Activated naive CD4-positive, alpha-beta T cell treated with anti-CD3 and anti-CD28 coated beads, Interleukin-2, amount 50 U/mL, for 16 hours (primary cell): Measurements from ENCODE around the gene KRTAP19-4.
"Not testable (repeated sequence)": the region's sequence is repeated elsewhere in the genome, so short reads cannot be mapped to it uniquely, and the experiment has no call there.

Source experiments
- DNase-seq: peaks from one replicate; pipeline ENCODE4 v3.0.0-alpha.2; 2020

KRTAP19-4 gene, protein sequence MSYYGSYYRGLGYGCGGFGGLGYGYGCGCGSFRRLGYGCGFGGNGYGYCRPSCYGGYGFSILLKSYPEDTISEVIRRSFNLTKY

DNA sequence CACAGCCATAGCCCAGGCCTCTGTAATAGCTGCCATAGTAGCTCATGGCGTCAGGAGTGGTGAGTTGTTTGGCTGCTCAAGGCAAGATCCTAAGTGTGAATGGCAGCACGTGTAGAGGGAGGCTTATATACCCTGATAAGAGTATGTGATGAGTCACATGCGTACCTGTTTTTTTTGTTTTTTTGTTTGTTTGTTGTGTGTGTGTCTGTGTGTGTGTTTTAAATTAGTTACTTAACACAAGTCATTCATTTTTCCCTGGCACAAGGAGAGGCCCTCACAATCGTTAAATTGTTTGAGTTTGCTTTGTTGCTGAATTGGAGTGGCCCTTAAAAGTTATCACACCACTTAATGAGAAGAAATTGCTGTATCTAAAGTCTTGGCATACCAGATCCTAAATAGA, at the start of gene KRTAP19-4:
KRTAP19-4 (minus strand) TSS at position 101 of the 400 bp plus-strand sequence; CDS start at position 46, 55 bp downstream.
- DNase-seq: no peak

- no peak for DNase-seq
These were observed 44.8 kb upstream of the KRTAP19-4 start, which contains the start of gene KRTAP19-6 for GRCh38 chr21:30541764-30542163. Gene KRTAP19-6, minus strand, starts transcription at chr21:30541864. Its CDS starts 31 bp downstream, at chr21:30541833.

- DNase-seq: no peak
These were observed 21.9 kb upstream of the KRTAP19-4 start for GRCh38 chr21:30518876-30519275.

DNA sequence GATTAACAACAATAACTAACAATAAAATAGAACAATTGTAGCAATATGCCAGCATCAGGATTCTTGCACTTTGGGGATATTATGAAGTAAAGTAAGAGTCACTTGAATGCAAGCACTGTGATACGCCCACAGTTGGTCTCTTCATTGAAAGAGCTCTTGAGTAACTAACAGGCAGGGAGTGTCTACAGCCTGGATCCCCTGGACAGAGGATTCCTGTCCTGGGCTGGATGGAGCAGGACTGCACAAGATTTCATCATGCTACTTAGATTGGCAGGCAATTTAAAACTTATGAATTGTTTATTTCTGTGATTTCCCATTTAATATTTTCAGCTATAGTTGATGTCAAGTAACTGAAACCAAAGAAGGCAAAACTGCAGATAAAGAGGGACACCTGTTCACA, 18.7 kb upstream of the KRTAP19-4 start:
- DNase-seq: no peak

- DNase-seq: not testable (repeated sequence)
These were observed 8.7 kb upstream of the KRTAP19-4 start for GRCh38 chr21:30505621-30506205.

- no peak for DNase-seq
These were observed 5.1 kb upstream of the KRTAP19-4 start, which contains the start of gene KRTAP19-5 for GRCh38 chr21:30502041-30502440. Gene KRTAP19-5, minus strand, starts transcription at chr21:30502141. Its CDS starts 51 bp downstream, at chr21:30502090.

- DNase-seq: no peak
These were observed 5.0 kb downstream of the KRTAP19-4 start, which contains the start of gene KRTAP19-3 for GRCh38 chr21:30491963-30492428. Gene KRTAP19-3, minus strand, starts transcription at chr21:30492013. Its CDS starts 56 bp downstream, at chr21:30491957.

DNA sequence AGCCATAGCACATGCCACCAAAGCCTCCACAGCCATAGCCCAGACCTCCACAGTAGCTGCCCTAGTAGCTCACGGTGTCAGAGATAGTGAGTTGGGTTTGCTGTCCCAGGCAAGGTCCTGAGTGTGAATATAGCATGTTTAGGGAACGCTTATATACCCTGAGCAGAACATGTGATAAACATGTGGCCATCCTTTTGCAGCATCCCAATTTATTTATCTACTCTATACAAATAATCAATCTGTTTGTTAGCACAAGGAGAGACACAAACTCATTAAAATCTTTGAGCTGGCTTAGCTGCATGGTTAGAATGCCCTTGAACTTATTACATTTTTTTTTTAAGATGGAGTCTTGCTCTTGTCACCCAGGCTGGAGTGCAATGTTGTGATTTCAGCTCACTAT, 9.6 kb downstream of the KRTAP19-4 start, which contains the start of gene KRTAP19-2:
KRTAP19-2 (minus strand) TSS at position 101 of the 400 bp plus-strand sequence; CDS start at position 13, 88 bp downstream.
- DNase-seq: no peak

DNA sequence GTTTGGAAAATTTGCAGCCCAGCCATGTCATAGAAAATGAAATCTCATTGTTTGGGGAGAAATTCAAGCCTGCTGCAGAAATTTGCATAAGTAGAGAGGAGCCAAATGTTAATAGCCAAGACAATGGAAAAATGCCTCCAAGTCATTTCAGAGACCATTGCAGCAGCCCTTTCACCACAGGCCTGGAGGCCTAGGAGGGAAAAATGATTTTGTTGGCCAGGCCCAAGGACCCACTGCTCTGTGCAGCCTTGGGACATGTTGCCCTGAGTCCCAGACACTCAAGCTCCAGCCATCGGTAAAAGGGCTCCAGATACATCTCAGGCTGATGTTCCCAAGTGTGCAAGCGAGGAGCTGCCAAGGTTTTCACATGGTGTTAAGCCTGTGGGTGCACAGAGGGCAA, 10.8 kb downstream of the KRTAP19-4 start:
- DNase-seq: no peak

- no peak for DNase-seq
These were observed 14.8 kb downstream of the KRTAP19-4 start for GRCh38 chr21:30482130-30482529.

GRCh38 chr21:30480145-30480544, 16.8 kb downstream of the KRTAP19-4 start, which contains the start of gene KRTAP19-1:
Gene KRTAP19-1, minus strand, starts transcription at chr21:30480367. Its CDS starts 50 bp downstream, at chr21:30480317.
- no peak for DNase-seq

- DNase-seq: no peak
These were observed 17.7 kb downstream of the KRTAP19-4 start for GRCh38 chr21:30479259-30479658.

DNA sequence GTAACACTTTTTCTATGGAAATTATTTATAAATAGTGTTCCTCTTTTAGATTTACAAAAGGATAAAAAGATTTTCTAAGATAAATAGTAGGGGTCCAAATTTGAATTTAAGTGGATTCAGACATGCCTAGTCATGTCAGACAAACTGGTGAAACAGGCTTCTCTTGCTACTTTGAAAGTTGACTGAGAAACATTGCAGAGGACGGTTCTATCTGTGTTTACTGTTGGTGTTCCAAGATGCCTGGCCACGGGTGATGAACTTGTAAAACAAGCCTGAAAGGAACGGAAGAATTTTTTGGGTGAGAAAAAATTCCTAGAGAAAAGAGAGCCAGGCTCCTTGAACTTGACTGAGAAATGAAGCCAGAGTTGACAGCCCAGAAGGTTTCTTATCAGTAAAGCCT, 19.0 kb downstream of the KRTAP19-4 start:
- DNase-seq: no peak

GRCh38 chr21:30468900-30469714, 27.9 kb downstream of the KRTAP19-4 start:
- no peak for DNase-seq

DNA sequence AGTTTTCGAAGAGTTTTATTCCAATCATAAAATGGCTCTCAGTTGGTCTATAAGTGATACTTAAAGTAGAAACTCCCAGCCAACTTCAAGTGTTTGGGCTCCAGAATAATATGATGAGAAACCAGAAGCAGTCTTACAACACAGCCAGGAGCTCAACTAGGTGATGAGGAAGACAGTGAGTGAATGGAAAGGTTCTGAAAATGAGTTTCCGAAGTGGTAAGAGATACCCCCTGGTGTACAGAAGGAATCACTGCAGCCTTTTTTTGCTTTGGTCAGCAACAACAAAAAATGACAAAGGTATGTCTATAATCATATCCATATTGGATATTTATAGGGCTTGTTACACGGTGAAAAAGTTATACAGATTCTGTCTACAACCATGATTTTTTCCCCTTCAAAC, 33.3 kb downstream of the KRTAP19-4 start:
- DNase-seq: no peak

DNA sequence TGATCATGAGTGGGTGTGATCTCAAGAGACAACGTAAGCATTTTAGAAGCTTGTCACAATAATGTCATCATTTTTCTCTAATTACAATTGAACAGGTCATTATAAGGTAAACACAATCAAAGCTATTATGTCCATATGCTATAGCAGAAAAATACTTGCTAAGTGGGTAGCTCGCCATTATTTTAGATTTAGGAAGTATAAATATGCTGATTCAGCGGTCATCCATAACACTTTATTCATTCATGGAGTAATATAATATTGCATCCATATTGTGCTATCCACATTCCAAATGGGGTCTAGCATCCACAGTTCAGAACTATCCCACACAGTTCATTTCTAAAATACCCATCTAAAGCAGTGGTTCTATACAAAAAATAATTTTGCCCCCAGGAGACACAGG, 48.5 kb downstream of the KRTAP19-4 start:
- no peak for DNase-seq

GRCh38 chr21:30447056-30447455, 49.9 kb downstream of the KRTAP19-4 start:
- no peak for DNase-seq
